ENCODE results near the gene MOB2. TPM values are rescaled to one million over a fixed set of nuclear protein-coding genes. Genes with fewer than 3 reads are reported as not detected.

Gene MOB2
- total and polyA plus RNA-seq, 2 donors from 2014 or later: 50.7 to 51.7 TPM

GRCh38 chr11:1497600-1497999, 11.0 kb upstream of the MOB2 start:
- Histone ChIP-seq H3K9me3 (ENCODE audit: control insufficient read depth in 2 of 3, insufficient read depth in 1 of 3, low read length in 3 of 3) (no peaks in the 10 kb centered on the region), H3K9ac (ENCODE audit: low read length in 3 of 3) (no peak overlapping the region), H3K36me3 (ENCODE audit: control insufficient read depth in 2 of 3, insufficient read depth in 3 of 3, low read length in 3 of 3) (no peaks in the 10 kb centered on the region), H3K27ac (ENCODE audit: low read depth in 2 of 2, low read length in 2 of 2) (no peak overlapping the region), H3K27me3 (ENCODE audit: control insufficient read depth, insufficient read depth, low read length) (no peaks in the 10 kb centered on the region), H3K4me3 (ENCODE audit: low read length in 3 of 3) (no peak overlapping the region), H3K4me1 (ENCODE audit: control insufficient read depth in 2 of 3, insufficient read depth in 2 of 3, low read depth in 1 of 3, low read length in 3 of 3) (peaks cover 0 to 4% (median 0%) of the 10 kb centered on the region in 3 donors)
- DNase-seq (no peak), FAIRE-seq (no peak)
- intact Hi-C loops (cut with DNase I): no loop called here
- no peak for TF ChIP-seq CTCF (IDR thresholded peaks at IDR 0.05; ENCODE audit: borderline replicate concordance, extremely low read depth, insufficient read depth)

GRCh38 chr11:1496761-1497095, 10.1 kb upstream of the MOB2 start:
- no peak overlapping the region for H3K27ac ChIP-seq (ENCODE audit: low read depth in 2 of 2, low read length in 2 of 2)

GRCh38 chr11:1496091-1496760, 9.6 kb upstream of the MOB2 start:
- Histone ChIP-seq H3K36me3 (ENCODE audit: control insufficient read depth in 2 of 3, insufficient read depth in 3 of 3, low read length in 3 of 3) (peaks cover 0 to 4% (median 0%) of the 10 kb centered on the region in 3 donors), H3K4me1 (ENCODE audit: control insufficient read depth in 2 of 3, insufficient read depth in 2 of 3, low read depth in 1 of 3, low read length in 3 of 3) (peaks cover 0 to 4% (median 0%) of the 10 kb centered on the region in 3 donors), H3K4me3 (ENCODE audit: low read length in 3 of 3) (no peak overlapping the region), H3K9me3 (ENCODE audit: control insufficient read depth in 2 of 3, insufficient read depth in 1 of 3, low read length in 3 of 3) (peaks cover 0 to 2% (median 0%) of the 10 kb centered on the region in 3 donors), H3K9ac (ENCODE audit: low read length in 3 of 3) (no peak overlapping the region), H3K27me3 (ENCODE audit: control insufficient read depth, insufficient read depth, low read length) (no peaks in the 10 kb centered on the region), H3K27ac (ENCODE audit: low read depth in 2 of 2, low read length in 2 of 2) (no peak overlapping the region)
- FAIRE-seq (no peak), DNase-seq (no peak)
- intact Hi-C loops (cut with DNase I): no loop called here
- no peak for TF ChIP-seq CTCF (IDR thresholded peaks at IDR 0.05; ENCODE audit: borderline replicate concordance, extremely low read depth, insufficient read depth)

More at GRCh38 chr11:1496761-1497095, 10.1 kb upstream of the MOB2 start:
- FAIRE-seq: no peak
- Histone ChIP-seq H3K9ac (ENCODE audit: low read length in 3 of 3) (no peak overlapping the region), H3K27me3 (ENCODE audit: control insufficient read depth, insufficient read depth, low read length) (no peaks in the 10 kb centered on the region), H3K36me3 (ENCODE audit: control insufficient read depth in 2 of 3, insufficient read depth in 3 of 3, low read length in 3 of 3) (no peaks in the 10 kb centered on the region), H3K4me1 (ENCODE audit: control insufficient read depth in 2 of 3, insufficient read depth in 2 of 3, low read depth in 1 of 3, low read length in 3 of 3) (peaks cover 0 to 4% (median 0%) of the 10 kb centered on the region in 3 donors), H3K9me3 (ENCODE audit: control insufficient read depth in 2 of 3, insufficient read depth in 1 of 3, low read length in 3 of 3) (no peaks in the 10 kb centered on the region), H3K4me3 (ENCODE audit: low read length in 3 of 3) (no peak overlapping the region)
- DNase-seq: no peak
- TF ChIP-seq CTCF (IDR thresholded peaks at IDR 0.05; ENCODE audit: borderline replicate concordance, extremely low read depth, insufficient read depth): no peak
- intact Hi-C loops (cut with DNase I): no loop called here

Measured in kidney (tissue), 14 donors.